Fibroblast of mammary gland (primary cell): Measurements from ENCODE around the gene CTU1.
A peak's percentile ranks its signal among the peaks of the same experiment; 100 is the strongest.

Source experiments
- DNase-seq: peaks from one replicate; pipeline ENCODE4 v3.0.0-alpha.2; 2010; ENCODE audit warnings: low read depth
- H3K4me3 ChIP-seq: 2 replicates; pipeline ENCODE4 v1.5.1; 2011; ENCODE audit warnings: low read depth, mild to moderate bottlenecking, low read length, moderate library complexity; ENCODE audit not compliant: control insufficient read depth
- TF ChIP-seq, protein P1 (sequence below): conservative IDR thresholded peaks from 2 replicates; pipeline ENCODE4 v1.5.1; 2011; ENCODE audit warnings: low read depth, low read length, inconsistent platforms; ENCODE audit not compliant: control insufficient read depth, insufficient read depth

Gene CTU1

DNA sequence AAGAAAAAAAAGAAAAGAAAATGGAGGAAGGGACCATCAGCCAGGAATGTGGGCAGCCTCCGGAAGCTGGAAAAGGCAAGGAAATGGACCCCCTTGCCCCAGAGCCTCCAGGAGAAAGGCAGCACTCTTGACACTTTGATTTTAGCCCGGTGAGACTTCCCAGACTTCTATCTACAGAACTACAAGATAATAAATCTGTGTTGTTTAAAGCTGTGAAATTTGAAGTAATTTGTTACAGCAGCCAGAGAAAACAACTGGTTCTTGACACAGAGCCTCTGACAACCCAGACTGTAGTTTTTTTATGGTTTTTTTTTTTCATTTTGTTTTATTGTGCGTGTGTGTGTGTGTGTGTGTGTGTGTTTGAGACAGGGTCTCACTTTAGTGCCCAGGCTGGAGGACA lies 7.6 kb downstream of the CTU1 start:
- TF ChIP-seq, protein P1, sequence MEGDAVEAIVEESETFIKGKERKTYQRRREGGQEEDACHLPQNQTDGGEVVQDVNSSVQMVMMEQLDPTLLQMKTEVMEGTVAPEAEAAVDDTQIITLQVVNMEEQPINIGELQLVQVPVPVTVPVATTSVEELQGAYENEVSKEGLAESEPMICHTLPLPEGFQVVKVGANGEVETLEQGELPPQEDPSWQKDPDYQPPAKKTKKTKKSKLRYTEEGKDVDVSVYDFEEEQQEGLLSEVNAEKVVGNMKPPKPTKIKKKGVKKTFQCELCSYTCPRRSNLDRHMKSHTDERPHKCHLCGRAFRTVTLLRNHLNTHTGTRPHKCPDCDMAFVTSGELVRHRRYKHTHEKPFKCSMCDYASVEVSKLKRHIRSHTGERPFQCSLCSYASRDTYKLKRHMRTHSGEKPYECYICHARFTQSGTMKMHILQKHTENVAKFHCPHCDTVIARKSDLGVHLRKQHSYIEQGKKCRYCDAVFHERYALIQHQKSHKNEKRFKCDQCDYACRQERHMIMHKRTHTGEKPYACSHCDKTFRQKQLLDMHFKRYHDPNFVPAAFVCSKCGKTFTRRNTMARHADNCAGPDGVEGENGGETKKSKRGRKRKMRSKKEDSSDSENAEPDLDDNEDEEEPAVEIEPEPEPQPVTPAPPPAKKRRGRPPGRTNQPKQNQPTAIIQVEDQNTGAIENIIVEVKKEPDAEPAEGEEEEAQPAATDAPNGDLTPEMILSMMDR = no peak
- DNase-seq = no peak
- no peak overlapping the region for H3K4me3 ChIP-seq

DNA sequence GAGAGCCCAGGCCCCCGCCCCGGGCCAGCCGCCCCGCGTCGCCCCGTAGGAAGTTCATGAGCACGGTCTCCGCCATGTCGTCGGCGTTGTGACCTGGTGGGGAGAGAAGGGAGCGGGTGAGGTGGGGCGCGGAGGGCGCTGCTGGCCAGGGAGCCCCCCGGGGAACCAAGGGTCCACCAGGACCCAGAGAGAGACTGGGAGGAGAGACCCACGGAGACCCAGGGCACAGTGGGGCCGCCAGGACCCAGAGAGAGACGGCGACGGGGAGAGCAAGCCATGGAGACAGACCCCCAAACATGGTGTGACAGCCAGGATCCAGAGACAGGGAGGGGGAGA lies 9.2 kb downstream of the CTU1 start:
- TF ChIP-seq, protein P1 = no peak
- DNase-seq = no peak
- no peak overlapping the region for H3K4me3 ChIP-seq

DNA sequence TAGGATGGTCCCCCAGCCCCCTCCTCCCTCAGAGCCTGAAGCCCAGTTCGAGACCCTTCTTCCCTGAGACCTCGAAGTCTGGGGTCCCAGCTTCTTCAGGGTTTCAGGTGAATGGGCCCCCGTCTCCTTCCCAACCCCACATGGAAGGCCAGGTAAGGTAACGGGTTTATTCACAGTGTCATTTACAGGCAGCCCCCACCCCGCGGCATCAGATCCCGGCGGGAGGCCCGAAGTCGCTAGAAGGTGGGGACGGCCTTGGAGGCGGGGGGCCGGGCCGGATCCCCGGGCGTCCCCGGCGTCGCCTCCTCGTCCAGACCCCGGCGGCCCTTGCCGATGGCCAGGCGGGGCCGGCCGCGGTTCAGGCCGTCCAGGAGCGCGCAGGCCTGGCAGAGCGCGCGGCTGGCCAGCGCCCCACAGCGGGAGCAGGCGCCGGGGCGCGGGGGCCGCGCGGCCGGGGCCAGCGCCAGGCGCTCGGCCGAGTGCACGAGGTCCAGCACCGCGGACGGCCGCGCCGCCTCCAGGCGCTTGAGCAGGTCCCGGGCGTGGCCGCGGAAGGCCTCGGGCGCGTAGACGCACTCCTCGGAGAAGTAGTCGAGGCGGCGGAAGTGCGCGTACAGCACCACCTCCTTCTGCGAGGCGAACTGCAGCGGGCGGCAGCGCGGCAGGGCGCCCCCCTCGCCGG lies 9.7 kb downstream of the CTU1 start:
- H3K4me3 ChIP-seq = no peak overlapping the region
- TF ChIP-seq, protein P1 = no peak
- peak; percentile 32 for DNase-seq

DNA sequence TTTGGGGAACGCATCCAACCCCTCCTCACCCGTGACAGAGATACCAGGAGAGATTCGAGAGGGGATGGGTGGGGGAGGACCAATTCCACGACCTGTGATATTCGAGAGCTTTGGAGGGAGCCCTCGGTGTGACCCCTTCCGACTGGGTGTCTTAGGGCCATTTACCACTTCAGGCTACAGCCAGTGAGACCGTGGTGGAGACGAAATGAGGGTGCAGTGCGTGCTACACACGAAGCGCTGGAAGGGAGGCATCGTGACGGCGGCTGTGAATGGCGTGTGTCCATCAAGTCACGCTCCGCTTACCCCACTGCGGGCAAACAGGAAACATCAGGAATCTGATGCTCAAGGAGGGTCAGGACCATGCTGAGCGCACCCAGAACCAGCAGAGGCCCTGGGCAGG lies 10.4 kb downstream of the CTU1 start:
- no peak for DNase-seq
- no peak overlapping the region for H3K4me3 ChIP-seq
- TF ChIP-seq, protein P1 = no peak

DNA sequence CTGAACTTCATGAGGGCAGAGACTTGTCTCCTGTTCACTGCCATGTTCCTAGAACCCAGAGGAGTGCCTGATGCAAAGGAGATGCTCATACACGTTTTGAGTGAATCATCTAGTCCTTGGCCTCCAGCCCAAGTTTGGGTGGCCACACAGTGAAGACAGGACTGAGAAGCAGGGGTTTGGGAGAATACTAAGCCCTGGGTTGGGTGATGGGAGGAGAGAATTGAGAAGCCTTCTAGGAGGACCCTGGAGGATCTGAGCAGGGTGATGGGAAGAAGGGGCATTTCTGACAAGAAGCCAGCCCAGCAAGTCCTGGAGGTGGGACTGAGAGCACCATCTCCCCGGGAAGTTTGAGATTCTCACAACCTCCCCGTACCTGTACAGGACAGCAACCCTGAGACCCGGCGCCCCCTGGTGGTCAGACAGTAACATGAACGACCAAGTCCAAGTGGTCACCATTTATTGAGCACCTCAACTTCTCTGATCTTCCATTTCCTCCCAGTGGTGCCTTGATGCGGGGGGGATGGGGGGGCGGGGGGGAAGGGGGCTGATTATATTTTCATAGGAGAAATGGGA lies 11.0 kb downstream of the CTU1 start:
- H3K4me3 ChIP-seq = no peak overlapping the region
- DNase-seq = peak; percentile 77
- TF ChIP-seq, protein P1 = peak; percentile 60

DNA sequence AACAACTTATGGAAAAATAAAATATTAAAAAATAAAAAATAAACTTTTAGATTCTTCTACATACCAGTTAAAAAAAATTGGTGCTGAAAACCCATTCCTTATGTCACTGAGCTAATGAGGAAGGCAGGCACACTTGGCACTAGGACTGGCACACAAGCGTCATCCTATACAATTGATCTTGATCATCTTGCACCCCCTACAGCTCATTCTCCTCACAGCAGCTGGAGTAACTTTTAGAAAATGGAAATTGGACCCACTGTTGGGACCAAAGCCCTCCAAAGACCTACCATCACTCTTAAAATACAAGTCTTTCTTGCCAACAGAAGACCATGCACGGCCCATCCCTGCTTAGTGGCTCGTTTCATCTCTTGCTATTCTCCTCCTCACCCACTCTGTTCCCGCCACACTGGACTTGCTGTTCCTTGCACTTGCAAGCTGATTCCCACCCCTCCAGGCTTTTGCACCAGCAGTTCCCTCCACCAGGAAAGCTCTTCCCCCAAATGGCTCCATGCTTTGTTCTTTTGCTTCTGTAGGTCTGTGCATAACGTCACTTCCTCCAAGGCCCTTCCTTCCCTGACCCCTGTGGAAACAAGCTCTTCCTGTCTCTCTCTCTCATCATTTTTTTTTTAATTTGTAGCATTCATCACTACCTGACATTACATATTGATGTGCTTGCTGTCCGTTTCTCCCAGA lies 11.6 kb downstream of the CTU1 start:
- TF ChIP-seq, protein P1 = peak; percentile 26
- DNase-seq = peak; percentile 12
- H3K4me3 ChIP-seq = no peak overlapping the region
